Endothelial cell of umbilical vein (primary cell): ENCODE results near the gene ADAT3.

Source experiments
- CTCF ChIP-seq, 2 donors: IDR thresholded peaks; 1 replicate in 1 of 2; 2 replicates in 1 of 2; pipeline ENCODE4 v1.5.1; 2011; ENCODE audit warnings: low read length in 2 of 2, mild to moderate bottlenecking in 2 of 2, moderate library complexity in 2 of 2, control low read depth in 1 of 2, inconsistent platforms in 1 of 2, low read depth in 1 of 2; ENCODE audit not compliant: insufficient read depth in 1 of 2; ENCODE audit errors: extremely low read depth in 1 of 2
- EZH2 ChIP-seq: IDR thresholded peaks from 2 replicates; pipeline ENCODE4 v1.6.1; 2012; ENCODE audit warnings: borderline replicate concordance, low read depth, mild to moderate bottlenecking, moderate library complexity, low read length, inconsistent platforms; ENCODE audit not compliant: severe bottlenecking
- FOS ChIP-seq: IDR thresholded peaks from 2 replicates; pipeline ENCODE4 v1.6.1; 2011; ENCODE audit warnings: mild to moderate bottlenecking, low read length, moderate library complexity, borderline replicate concordance; ENCODE audit not compliant: insufficient read depth
- GATA2 ChIP-seq: IDR thresholded peaks from 2 replicates; pipeline ENCODE4 v1.7.0; 2011; ENCODE audit warnings: low read depth, mild to moderate bottlenecking, moderate library complexity, mixed read lengths, low read length; ENCODE audit not compliant: insufficient read length, insufficient read depth
- JUN ChIP-seq: IDR thresholded peaks from 2 replicates; pipeline ENCODE4 v1.6.1; 2011; ENCODE audit warnings: borderline replicate concordance, low read depth; ENCODE audit not compliant: insufficient read length, insufficient read depth
- MAX ChIP-seq: IDR thresholded peaks from 2 replicates; pipeline ENCODE4 v1.6.1; 2011; ENCODE audit not compliant: insufficient read depth, insufficient read length
- MYC ChIP-seq: IDR thresholded peaks from one replicate; pipeline ENCODE4 v1.6.1; 2011; ENCODE audit warnings: mild to moderate bottlenecking, low read depth, low read length
- POLR2A ChIP-seq: IDR thresholded peaks from 2 replicates; pipeline ENCODE4 v1.6.1; 2012; ENCODE audit warnings: low read depth, mild to moderate bottlenecking, control low read depth, low read length
- POLR2AphosphoS5 ChIP-seq: IDR thresholded peaks from 2 replicates; pipeline ENCODE4 v1.6.1; 2012; ENCODE audit warnings: low read depth, mild to moderate bottlenecking, control low read depth, low read length, moderate library complexity; ENCODE audit not compliant: insufficient read depth

- TF ChIP-seq CTCF (IDR thresholded peaks at IDR 0.05; ENCODE audit: extremely low read depth in 1 of 2, insufficient read depth in 1 of 2, low read depth in 1 of 2, low read length in 2 of 2) (no peak), POLR2A (no peak), MAX (no peak), POLR2AphosphoS5 (no peak), MYC (no peak), FOS (no peak), EZH2 (no peak), JUN (no peak), GATA2 (no peak)
These were observed 31.9 kb downstream of the ADAT3 start for GRCh38 chr19:1936916-1937610.
